GM12892 (cell line): ENCODE measurements around the gene TMTC2.

Source experiments
- POLR2A ChIP-seq: IDR thresholded peaks from 2 replicates; pipeline ENCODE4 v1.6.1; 2011; ENCODE audit warnings: low read depth, low read length, control low read depth
- POLR2AphosphoS5 ChIP-seq: IDR thresholded peaks from 2 replicates; pipeline ENCODE4 v1.6.1; 2011; ENCODE audit warnings: low read depth, low read length, control low read depth

DNA sequence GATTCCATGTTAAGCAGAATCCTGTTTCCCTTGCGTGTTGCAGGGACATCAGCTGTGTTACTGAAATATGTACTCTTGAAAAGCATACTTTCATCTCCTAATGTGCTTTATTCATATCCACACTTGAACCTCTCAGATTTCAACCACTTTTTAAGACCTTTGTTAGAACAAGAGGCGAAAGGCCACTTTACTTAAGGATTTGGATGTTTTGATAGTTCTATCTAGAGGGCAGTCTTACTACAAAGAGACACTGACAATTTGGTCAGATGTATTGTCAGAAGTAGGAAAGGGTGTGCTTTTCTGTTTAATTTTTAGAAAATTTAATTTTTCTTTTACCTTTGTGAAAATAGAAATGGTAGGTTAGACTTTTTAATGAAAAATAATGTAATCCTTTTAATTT, 267.9 kb downstream of the TMTC2 start:
- TF ChIP-seq POLR2AphosphoS5: no peak
- TF ChIP-seq POLR2A: no peak
